ENCODE data around the gene CREB5.
"Not testable (repeated sequence)": the region's sequence is repeated elsewhere in the genome, so short reads cannot be mapped to it uniquely, and the experiment has no call there.

Gene CREB5

GRCh38 chr7:28793381-28794085 is 381.2 kb downstream of the CREB5 start:
- no peak for DNase-seq

- no peak for DNase-seq
Measured at GRCh38 chr7:28798274-28798673, 386.0 kb downstream of the CREB5 start.

GRCh38 chr7:28799619-28800018 is 387.3 kb downstream of the CREB5 start:
- DNase-seq = no peak

GRCh38 chr7:28800150-28800549 is 387.8 kb downstream of the CREB5 start:
- no peak for DNase-seq

GRCh38 chr7:28802450-28802849 is 390.1 kb downstream of the CREB5 start:
- DNase-seq = peak; percentile 46

GRCh38 chr7:28804157-28804556 is 391.8 kb downstream of the CREB5 start:
- no peak for DNase-seq

GRCh38 chr7:28804990-28805389 is 392.7 kb downstream of the CREB5 start:
- no peak for DNase-seq

DNA sequence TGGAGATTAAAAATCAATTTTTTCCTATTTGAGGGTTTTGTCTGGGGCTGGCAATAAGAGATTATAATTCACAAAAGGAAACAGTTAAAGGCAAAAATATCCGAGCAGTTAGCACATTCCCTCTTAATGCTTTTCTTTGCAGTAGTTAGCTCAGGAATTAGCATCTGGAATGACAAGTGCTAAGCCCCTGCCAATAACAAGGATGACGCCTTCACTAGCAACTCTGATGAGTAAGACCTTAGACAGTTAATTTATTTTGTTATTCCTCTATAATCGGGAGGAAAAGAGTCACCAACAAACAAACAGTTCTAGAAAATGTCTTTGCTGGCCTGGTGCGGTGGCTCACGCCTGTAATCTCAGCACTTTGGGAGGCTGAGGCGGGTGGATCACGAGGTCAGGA is 394.5 kb downstream of the CREB5 start:
- no peak for DNase-seq

GRCh38 chr7:28807396-28807994 is 395.2 kb downstream of the CREB5 start:
- no peak for DNase-seq

DNA sequence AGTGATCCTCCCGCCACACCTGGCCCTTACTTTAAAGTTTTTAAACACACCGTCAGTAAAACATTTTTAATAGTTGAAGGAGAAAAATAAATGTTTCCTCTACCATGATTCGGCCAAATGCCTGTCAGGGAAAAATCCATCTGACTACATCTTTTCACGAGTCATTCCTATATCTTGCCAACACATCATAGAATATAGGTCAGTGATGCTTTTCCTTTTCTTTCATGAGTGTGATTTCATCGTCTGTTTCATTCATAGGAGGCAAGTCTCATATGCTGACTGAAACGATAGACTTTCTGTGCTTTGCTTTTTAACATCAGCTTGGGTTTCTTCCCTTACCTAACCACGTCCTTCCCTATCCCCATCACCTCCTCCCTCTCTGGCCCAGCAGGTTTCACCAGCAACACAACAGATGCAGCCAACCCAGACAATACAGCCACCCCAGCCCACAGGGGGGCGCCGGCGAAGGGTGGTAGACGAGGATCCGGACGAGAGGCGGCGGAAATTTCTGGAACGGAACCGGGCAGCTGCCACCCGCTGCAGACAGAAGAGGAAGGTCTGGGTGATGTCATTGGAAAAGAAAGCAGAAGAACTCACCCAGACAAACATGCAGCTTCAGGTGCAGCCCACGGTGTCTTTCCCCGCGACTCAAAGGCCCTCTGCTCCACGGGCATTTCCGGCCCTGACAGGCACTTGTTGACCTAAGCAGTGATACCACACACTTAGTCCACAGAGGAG is 396.6 kb downstream of the CREB5 start:
- DNase-seq = no peak

GRCh38 chr7:28811008-28811407 is 398.7 kb downstream of the CREB5 start:
- DNase-seq = no peak

DNA sequence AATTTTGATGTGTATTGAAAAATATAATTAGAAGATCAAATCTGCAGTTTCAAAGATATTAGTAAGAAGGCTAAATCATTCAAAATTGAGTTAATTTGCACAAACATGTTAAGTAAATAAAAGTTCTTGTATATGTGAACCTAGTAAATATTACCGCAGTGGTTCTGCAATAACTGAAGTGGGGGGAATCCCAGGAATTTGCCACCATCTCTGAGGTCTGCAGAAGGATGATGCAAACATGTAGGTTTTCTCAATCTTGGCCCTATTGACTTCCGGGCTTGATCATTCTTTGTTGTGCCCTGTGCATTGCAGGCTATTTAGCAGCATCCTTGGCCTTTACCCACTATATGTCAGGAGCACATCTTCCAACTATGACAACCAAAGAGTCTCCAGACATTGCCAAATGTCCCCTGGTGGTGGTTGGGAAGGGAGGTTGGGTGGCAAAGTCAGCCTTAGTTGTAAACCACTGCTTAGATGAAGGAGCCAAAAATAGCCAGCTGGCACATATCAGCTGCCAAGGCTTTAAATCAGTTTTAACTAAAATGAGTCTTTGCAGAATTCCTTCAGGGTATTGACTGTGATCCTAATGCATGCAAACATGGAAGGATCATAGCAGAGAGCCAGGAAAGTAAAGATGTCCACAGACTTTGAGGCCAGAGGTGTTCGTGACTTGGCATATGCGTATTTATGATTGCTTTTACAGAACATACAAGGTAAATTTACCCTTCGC is 399.5 kb downstream of the CREB5 start:
- DNase-seq = no peak

DNA sequence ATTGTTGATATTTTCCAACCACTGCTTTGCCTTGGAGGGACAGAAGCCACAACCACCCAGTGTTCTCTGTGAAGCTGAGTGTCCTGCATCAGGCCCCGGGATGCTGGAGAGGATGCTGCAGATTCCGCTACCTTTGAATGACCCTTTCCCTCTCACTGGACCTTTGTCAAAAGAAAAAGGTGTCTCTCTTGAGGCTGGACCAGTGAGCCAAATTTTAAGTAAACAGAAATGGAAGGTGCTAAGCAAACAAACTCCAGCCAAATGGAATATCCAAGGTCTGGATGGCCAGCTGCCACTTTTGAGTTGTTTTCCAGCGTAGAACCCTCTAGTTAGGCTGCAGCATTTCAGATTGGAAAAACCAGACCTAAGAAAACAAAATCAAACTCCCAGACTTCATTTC is 400.3 kb downstream of the CREB5 start:
- no peak for DNase-seq

DNA sequence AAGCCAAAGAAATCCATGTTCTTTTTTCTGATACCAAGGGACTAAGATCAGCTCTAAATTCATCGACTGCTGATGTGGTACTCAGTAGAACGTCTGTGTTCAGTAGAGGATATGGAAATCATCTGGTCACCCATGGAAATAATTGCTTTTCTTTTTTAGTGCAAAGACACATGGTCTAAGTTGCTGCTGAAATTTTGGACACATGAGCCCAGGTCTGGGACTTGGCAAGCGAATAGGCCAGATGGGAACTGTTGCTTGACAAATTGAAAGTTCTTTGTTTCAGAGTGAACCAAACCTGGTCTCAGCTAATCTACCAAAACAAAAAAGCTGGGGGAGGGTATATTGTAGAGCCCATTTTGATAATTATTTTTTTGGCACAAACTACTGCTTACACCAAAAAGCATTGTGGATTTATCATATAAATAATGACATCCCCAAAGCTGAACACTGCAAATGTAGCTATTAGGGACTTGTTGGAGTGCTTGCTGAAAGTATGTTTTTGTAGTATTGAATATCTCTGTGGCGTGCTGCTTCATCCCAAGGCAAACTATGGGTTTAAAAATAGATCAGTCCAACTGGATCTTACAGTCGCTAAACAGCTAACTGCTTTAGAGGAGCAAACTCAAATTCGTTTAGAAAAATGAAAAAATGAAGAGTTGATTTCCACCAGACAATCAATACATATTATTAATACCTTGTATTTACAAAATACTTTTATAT is 401.1 kb downstream of the CREB5 start:
- DNase-seq = peak; percentile 23

GRCh38 chr7:28815369-28815927 is 403.1 kb downstream of the CREB5 start:
- DNase-seq = no peak

DNA sequence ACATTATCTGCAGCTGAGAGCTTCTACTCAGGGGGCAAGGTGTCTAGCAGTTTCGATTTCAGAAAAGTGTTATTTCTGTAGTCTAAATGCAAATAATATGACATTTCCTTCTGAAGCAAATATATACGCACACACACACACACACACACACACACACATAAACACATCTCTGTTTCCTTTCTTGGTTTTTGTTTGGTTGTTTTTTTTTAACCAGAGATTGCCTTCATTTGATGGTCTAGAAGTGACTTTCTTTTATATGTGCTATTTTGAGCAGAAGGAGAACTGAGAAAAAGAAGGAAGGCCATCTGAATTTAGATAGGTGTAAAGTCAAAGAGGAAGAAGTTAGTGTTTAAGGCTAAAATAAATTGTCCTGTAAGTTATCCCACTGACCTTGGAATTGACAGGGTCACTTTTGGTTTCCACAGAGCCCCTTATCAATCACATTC is 403.6 kb downstream of the CREB5 start:
- no peak for DNase-seq

- DNase-seq = no peak
Measured at GRCh38 chr7:28818996-28819395, 406.7 kb downstream of the CREB5 start.

GRCh38 chr7:28823582-28823981 is 411.3 kb downstream of the CREB5 start:
- DNase-seq = no peak

DNA sequence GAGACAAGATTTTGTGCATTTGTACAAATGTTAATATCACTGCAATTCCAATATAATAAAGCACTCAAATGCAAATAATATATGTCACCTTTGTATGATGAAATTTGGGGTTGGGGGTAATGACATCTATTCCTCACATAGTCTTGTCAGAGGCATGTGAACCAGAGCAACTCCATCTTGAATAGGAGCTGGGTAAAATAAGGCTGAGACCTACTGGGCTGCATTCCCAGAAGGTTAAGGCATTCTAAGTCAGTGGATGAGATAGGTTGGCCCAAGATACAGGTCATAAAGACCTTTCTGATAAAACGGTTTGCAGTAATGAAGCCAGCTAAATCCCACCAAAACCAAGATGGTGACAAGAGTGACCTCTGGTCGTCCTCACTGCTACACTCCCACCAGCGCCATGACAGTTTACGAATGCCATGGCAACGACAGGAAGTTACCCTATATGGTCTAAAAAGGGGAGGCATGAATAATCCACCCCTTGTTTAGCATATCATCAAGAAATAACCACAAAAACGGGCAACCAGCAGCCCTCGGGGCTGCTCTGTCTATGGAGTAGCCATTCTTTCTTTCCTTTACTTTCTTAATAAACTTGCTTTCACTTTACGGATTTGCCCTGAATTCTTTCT is 413.6 kb downstream of the CREB5 start:
- DNase-seq = not testable (repeated sequence)

GRCh38 chr7:28830846-28831245 is 418.5 kb downstream of the CREB5 start:
- DNase-seq = no peak

DNA sequence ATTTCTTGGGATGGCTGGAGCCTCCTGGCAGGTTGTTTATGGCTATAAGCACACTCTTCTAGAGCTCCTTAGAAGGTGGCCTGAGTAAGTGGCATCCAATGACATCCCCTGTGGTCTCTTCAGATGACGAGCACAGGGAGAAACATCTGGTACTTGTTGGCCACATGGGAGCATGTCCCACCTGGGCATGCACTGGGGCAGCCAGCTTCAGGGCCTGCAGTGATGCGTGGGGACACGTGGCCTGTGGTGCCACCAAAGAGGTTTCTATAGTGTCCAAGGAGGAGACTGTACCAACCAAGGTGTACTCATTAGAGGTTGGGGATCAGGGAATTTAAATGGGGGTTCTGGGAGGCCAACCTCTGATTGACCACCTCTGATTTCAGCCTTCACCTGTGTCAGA is 420.4 kb downstream of the CREB5 start:
- DNase-seq = no peak

GRCh38 chr7:28835800-28836199 is 423.5 kb downstream of the CREB5 start:
- no peak for DNase-seq

Measured in eye (tissue), 1 donor.